H9 (cell line): ENCODE measurements around the gene YLPM1. TPM values are rescaled to one million over a fixed set of nuclear protein-coding genes. Genes with fewer than 3 reads are reported as not detected.

ENCODE experiments used
- DNase-seq: peaks from one replicate; pipeline ENCODE4 v3.0.0-alpha.2; 2017
- H2AFZ ChIP-seq: one replicate; pipeline ENCODE4 v1.6.1; 2013; ENCODE audit warnings: mild to moderate bottlenecking, low read length, control low read depth, moderate library complexity
- H2AK5ac ChIP-seq: 2 replicates; pipeline ENCODE4 v1.6.1; 2013; ENCODE audit warnings: low read length, control low read depth, mixed read lengths; ENCODE audit not compliant: insufficient read length
- H2BK120ac ChIP-seq: one replicate; pipeline ENCODE4 v1.6.1; 2013; ENCODE audit warnings: low read depth, mild to moderate bottlenecking, low read length, control low read depth, inconsistent platforms; ENCODE audit not compliant: poor library complexity, severe bottlenecking
- H2BK12ac ChIP-seq: 2 replicates; pipeline ENCODE4 v1.6.1; 2013; ENCODE audit warnings: low read length, control low read depth, mixed read lengths, low read depth; ENCODE audit not compliant: insufficient read length
- H2BK15ac ChIP-seq: 2 replicates; pipeline ENCODE4 v1.6.1; 2013; ENCODE audit warnings: low read depth, low read length, control low read depth
- H2BK20ac ChIP-seq: one replicate; pipeline ENCODE4 v1.6.1; 2013; ENCODE audit warnings: low read depth, mild to moderate bottlenecking, low read length, control low read depth, inconsistent platforms; ENCODE audit not compliant: poor library complexity, severe bottlenecking
- H2BK5ac ChIP-seq: 2 replicates; pipeline ENCODE4 v1.6.1; 2013; ENCODE audit warnings: low read length, control low read depth, mixed read lengths; ENCODE audit not compliant: insufficient read length
- H3K14ac ChIP-seq: 2 replicates; pipeline ENCODE4 v1.6.1; 2013; ENCODE audit warnings: low read length, control low read depth; ENCODE audit not compliant: insufficient read depth
- H3K18ac ChIP-seq: 2 replicates; pipeline ENCODE4 v1.6.1; 2013; ENCODE audit warnings: low read depth, mild to moderate bottlenecking, mixed read lengths, low read length, control low read depth; ENCODE audit not compliant: insufficient read length
- H3K23ac ChIP-seq: 2 replicates; pipeline ENCODE4 v1.6.1; 2013; ENCODE audit warnings: low read length, control low read depth, mixed read lengths, low read depth; ENCODE audit not compliant: insufficient read length
- H3K23me2 ChIP-seq: 2 replicates; pipeline ENCODE4 v1.6.1; 2013; ENCODE audit warnings: low read depth, mild to moderate bottlenecking, mixed read lengths, low read length, control low read depth; ENCODE audit not compliant: insufficient read length, poor library complexity, severe bottlenecking
- H3K27ac ChIP-seq: 2 replicates; pipeline ENCODE4 v1.5.1; 2013; ENCODE audit warnings: low read length, control low read depth, mixed read lengths, low read depth; ENCODE audit not compliant: insufficient read length
- H3K27me3 ChIP-seq: 2 replicates; pipeline ENCODE4 v1.6.1; 2013; ENCODE audit warnings: low read length, control low read depth, inconsistent platforms; ENCODE audit not compliant: insufficient read depth
- H3K4ac ChIP-seq: 2 replicates; pipeline ENCODE4 v1.6.1; 2013; ENCODE audit warnings: low read depth, mild to moderate bottlenecking, control low read depth, inconsistent platforms, low read length, moderate library complexity
- H3K4me1 ChIP-seq: 2 replicates; pipeline ENCODE4 v1.6.1; 2013; ENCODE audit warnings: low read length, control low read depth, inconsistent platforms; ENCODE audit not compliant: insufficient read depth
- H3K4me2 ChIP-seq: 2 replicates; pipeline ENCODE4 v1.6.1; 2013; ENCODE audit warnings: low read length, control low read depth, mixed read lengths; ENCODE audit not compliant: insufficient read length, insufficient read depth
- H3K56ac ChIP-seq: 2 replicates; pipeline ENCODE4 v1.6.1; 2013; ENCODE audit warnings: low read depth, mild to moderate bottlenecking, mixed read lengths, low read length, control low read depth; ENCODE audit not compliant: insufficient read length
- H3K79me1 ChIP-seq: 2 replicates; pipeline ENCODE4 v1.6.1; 2013; ENCODE audit warnings: low read depth, mild to moderate bottlenecking, moderate library complexity, low read length, control low read depth, inconsistent platforms; ENCODE audit not compliant: insufficient read depth, poor library complexity, severe bottlenecking
- H3K79me2 ChIP-seq: 2 replicates; pipeline ENCODE4 v1.6.1; 2013; ENCODE audit warnings: low read length, control low read depth, inconsistent platforms; ENCODE audit not compliant: insufficient read depth
- H3K9ac ChIP-seq: 2 replicates; pipeline ENCODE4 v1.6.1; 2013; ENCODE audit warnings: low read length, control low read depth, mixed read lengths; ENCODE audit not compliant: insufficient read length; ENCODE audit errors: extremely low read depth
- H3K9me3 ChIP-seq: one replicate; pipeline ENCODE4 v1.6.1; 2013; ENCODE audit warnings: low read depth, low read length, inconsistent platforms; ENCODE audit not compliant: control insufficient read depth
- H3T11ph ChIP-seq: one replicate; pipeline ENCODE4 v1.6.1; 2013; ENCODE audit warnings: mild to moderate bottlenecking, low read length, control low read depth, inconsistent platforms
- H4K20me1 ChIP-seq: one replicate; pipeline ENCODE4 v1.6.1; 2013; ENCODE audit not compliant: control insufficient read depth, insufficient read length, insufficient read depth
- H4K5ac ChIP-seq: 2 replicates; pipeline ENCODE4 v1.6.1; 2013; ENCODE audit warnings: low read depth, mild to moderate bottlenecking, mixed read lengths, low read length, control low read depth; ENCODE audit not compliant: insufficient read length
- H4K8ac ChIP-seq: replicated peaks from 2 replicates; pipeline ENCODE4 v1.6.1; 2013; ENCODE audit warnings: low read length, control low read depth, mixed read lengths, low read depth; ENCODE audit not compliant: insufficient read length
- H4K91ac ChIP-seq: 2 replicates; pipeline ENCODE4 v1.6.1; 2013; ENCODE audit warnings: low read depth, mild to moderate bottlenecking, moderate library complexity, mixed read lengths, low read length, control low read depth; ENCODE audit not compliant: insufficient read length
- H3K27ac Mint-ChIP-seq, 3 experiments: 2 replicates in 2 of 3; 3 replicates in 1 of 3; pipeline ENCODE4 v1.8.0; 2020 to 2021; ENCODE audit warnings: mixed read lengths in 3 of 3, mild to moderate bottlenecking in 1 of 3, moderate library complexity in 1 of 3
- H3K27me3 Mint-ChIP-seq: 2 replicates; pipeline ENCODE4 v1.8.0; 2021; ENCODE audit warnings: low read depth, mild to moderate bottlenecking, moderate library complexity, mixed read lengths
- H3K36me3 Mint-ChIP-seq, 3 experiments: 2 replicates in 2 of 3; 3 replicates in 1 of 3; pipeline ENCODE4 v1.8.0; 2020 to 2021; ENCODE audit warnings: low read depth in 3 of 3, mixed read lengths in 3 of 3; ENCODE audit not compliant: insufficient read depth in 1 of 3
- H3K4me1 Mint-ChIP-seq, 2 experiments: 2 replicates each; pipeline ENCODE4 v1.8.0; 2020; ENCODE audit warnings: mixed read lengths in 2 of 2
- H3K4me3 Mint-ChIP-seq, 2 experiments: 2 replicates in 1 of 2; 3 replicates in 1 of 2; pipeline ENCODE4 v1.8.0; 2020 to 2021; ENCODE audit warnings: mild to moderate bottlenecking in 2 of 2, mixed read lengths in 2 of 2, moderate library complexity in 1 of 2
- H3K9me3 Mint-ChIP-seq, 2 experiments: 2 replicates in 1 of 2; 3 replicates in 1 of 2; pipeline ENCODE4 v1.8.0; 2020; ENCODE audit warnings: mild to moderate bottlenecking in 2 of 2, mixed read lengths in 2 of 2, moderate library complexity in 1 of 2
- WGBS: extraction: QIAGEN DNeasy Blood & Tissue Kit; methylation state at CpG from one replicate; pipeline ENCODE4 v1.1.7; 2013; ENCODE audit warnings: missing lambda C conversion rate, low lambda C conversion rate, mixed read lengths; ENCODE audit not compliant: insufficient read length; ENCODE audit errors: extremely low coverage; 5-methylcytosine and 5-hydroxymethylcytosine counted together
- total RNA-seq: library from RNA; stranded (reverse); gene quantifications from 2 replicates; pipeline ENCODE4 v1.2.1, GENCODE V29; 2021
- TF ChIP-seq, protein P1 (sequence below): fragments of 200-600 bp; sonication (generic); conservative IDR thresholded peaks from 3 replicates; pipeline ENCODE4 v1.8.0; 2021; ENCODE audit warnings: antibody characterized with exemption, mild to moderate bottlenecking

Gene YLPM1
- total RNA-seq, 1 experiment from 2014 or later: 82.2 TPM

DNA sequence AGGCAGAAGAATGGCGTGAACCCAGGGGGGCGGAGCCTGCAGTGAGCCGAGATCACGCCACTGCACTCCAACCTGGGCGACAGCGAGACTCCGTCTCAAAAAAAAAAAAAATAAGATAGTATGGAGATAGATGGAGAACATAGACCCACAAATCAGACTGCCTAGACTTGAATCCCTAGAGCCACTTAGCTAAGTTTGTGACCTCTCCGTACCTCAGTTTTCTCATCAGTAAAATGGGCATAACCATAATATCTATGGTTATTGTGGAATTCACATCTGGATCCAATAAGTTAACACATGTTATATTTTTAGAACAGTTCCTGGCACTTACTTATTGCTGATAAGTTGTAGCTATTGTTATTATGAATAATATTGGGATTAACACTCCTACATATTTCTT lies 105.6 kb downstream of the YLPM1 start:
- Histone ChIP-seq H2BK5ac (no peak overlapping the region), H2BK20ac (no peak overlapping the region), H3T11ph (no peak overlapping the region), H4K8ac (no peak overlapping the region), H2BK120ac (no peak overlapping the region), H3K14ac (no peak overlapping the region), H3K4me2 (no peak overlapping the region), H2AK5ac (no peak overlapping the region), H3K23ac (no peak overlapping the region), H3K9ac (no peak overlapping the region), H3K56ac (no peak overlapping the region), H4K5ac (no peak overlapping the region), H4K20me1 (no peaks in the 10 kb centered on the region), H3K18ac (no peak overlapping the region), H3K27me3 (no peaks in the 10 kb centered on the region), H3K4ac (no peak overlapping the region), H3K27ac (no peak overlapping the region), H3K79me2 (no peaks in the 10 kb centered on the region), H3K23me2 (no peaks in the 10 kb centered on the region), H3K9me3 (no peaks in the 10 kb centered on the region), H4K91ac (no peak overlapping the region), H2BK15ac (no peak overlapping the region), H2AFZ (no peak overlapping the region), H3K79me1 (no peaks in the 10 kb centered on the region), H2BK12ac (no peak overlapping the region), H3K4me1 (no peaks in the 10 kb centered on the region)
- no CpG with 5 or more reads among the region's 8 CpGs for WGBS
- H3K9me3 Mint-ChIP-seq: no peaks in the 10 kb centered on the region
- TF ChIP-seq, protein P1, sequence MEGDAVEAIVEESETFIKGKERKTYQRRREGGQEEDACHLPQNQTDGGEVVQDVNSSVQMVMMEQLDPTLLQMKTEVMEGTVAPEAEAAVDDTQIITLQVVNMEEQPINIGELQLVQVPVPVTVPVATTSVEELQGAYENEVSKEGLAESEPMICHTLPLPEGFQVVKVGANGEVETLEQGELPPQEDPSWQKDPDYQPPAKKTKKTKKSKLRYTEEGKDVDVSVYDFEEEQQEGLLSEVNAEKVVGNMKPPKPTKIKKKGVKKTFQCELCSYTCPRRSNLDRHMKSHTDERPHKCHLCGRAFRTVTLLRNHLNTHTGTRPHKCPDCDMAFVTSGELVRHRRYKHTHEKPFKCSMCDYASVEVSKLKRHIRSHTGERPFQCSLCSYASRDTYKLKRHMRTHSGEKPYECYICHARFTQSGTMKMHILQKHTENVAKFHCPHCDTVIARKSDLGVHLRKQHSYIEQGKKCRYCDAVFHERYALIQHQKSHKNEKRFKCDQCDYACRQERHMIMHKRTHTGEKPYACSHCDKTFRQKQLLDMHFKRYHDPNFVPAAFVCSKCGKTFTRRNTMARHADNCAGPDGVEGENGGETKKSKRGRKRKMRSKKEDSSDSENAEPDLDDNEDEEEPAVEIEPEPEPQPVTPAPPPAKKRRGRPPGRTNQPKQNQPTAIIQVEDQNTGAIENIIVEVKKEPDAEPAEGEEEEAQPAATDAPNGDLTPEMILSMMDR: no peak
- H3K36me3 Mint-ChIP-seq: no peaks in the 10 kb centered on the region
- no peak for DNase-seq
- H3K4me1 Mint-ChIP-seq: 0 out of 4 replicates have a peak, but pooled peaks cover 0 to 2% of the 10 kb centered on the region in 2 experiments
- H3K27me3 Mint-ChIP-seq: peaks cover 2% of the 10 kb centered on the region; the same call in 1 of the 2 replicates
- no peak overlapping the region for H3K27ac Mint-ChIP-seq
- no peak overlapping the region for H3K4me3 Mint-ChIP-seq
